ENCODE results near the gene HOXA4. TPM values are rescaled to one million over a fixed set of nuclear protein-coding genes. Genes with fewer than 3 reads are reported as not detected.

Gene HOXA4
- total and polyA plus RNA-seq, 2 of the 8 experiments (the other 6 are each of a cell fraction or from before 2014, with no cell fraction given): not detected

GRCh38 chr7:27151341-27151930 is 20.9 kb upstream of the HOXA4 start (continued):
- TF ChIP-seq SAP30 (IDR thresholded peaks at IDR 0.05; ENCODE audit: insufficient read depth, insufficient replicate concordance, low read length) (no peak), HDAC2 (IDR thresholded peaks at IDR 0.05; ENCODE audit: borderline replicate concordance in 1 of 2, low read depth in 2 of 2, low read length in 2 of 2) (no peak)
